Tibial nerve (tissue), 4 donors: ENCODE results near the gene ADSS1. TPM values are rescaled to one million over a fixed set of nuclear protein-coding genes. Genes with fewer than 3 reads are reported as not detected.

Experiments used
- DNase-seq, 2 donors: peaks; one replicate each; pipeline ENCODE4 v3.0.0-alpha.2; 2019; ENCODE audit warnings: low spot score in 2 of 2
- H3K27ac ChIP-seq, 4 donors: fragments of 200-600 bp; sonication (generic) in 3 of 4; one replicate each; pipeline ENCODE4 v1.5.1; 2017 to 2019; ENCODE audit warnings: mild to moderate bottlenecking in 1 of 4
- H3K27me3 ChIP-seq, 2 donors: fragments of 200-600 bp; sonication (generic) in 1 of 2; one replicate each; pipeline versions ENCODE4 v1.5.1 to v1.6.0; 2017 to 2019
- H3K36me3 ChIP-seq, 3 donors: fragments of 200-600 bp; sonication (generic); one replicate each; pipeline ENCODE4 v1.5.1; 2018 to 2019
- H3K4me1 ChIP-seq, 4 donors: fragments of 200-600 bp; sonication (generic) in 3 of 4; one replicate each; pipeline ENCODE4 v1.5.1; 2017 to 2019
- H3K4me3 ChIP-seq, 4 donors: fragments of 200-600 bp; sonication (generic) in 3 of 4; one replicate each; pipeline ENCODE4 v1.5.1; 2017 to 2019; ENCODE audit warnings: mild to moderate bottlenecking in 1 of 4, moderate library complexity in 1 of 4
- H3K9me3 ChIP-seq, 4 donors: fragments of 200-600 bp; sonication (generic) in 3 of 4; one replicate each; pipeline ENCODE4 v1.5.1; 2017 to 2019
- CTCF ChIP-seq, 5 experiments: fragments of 200-600 bp in 3 of 5; fragments of 450-650 bp in 2 of 5; sonication (generic) in 3 of 5; IDR thresholded peaks; one replicate each; pipeline ENCODE4 v1.5.1; 2016 to 2019; ENCODE audit warnings: antibody characterized with exemption in 5 of 5, mild to moderate bottlenecking in 3 of 5, moderate library complexity in 2 of 5
- EP300 ChIP-seq, 2 donors: sonication (generic); formaldehyde crosslinking; IDR thresholded peaks; one replicate each; pipeline ENCODE4 v1.6.1; 2017; ENCODE audit warnings: antibody characterized with exemption in 2 of 2, mild to moderate bottlenecking in 1 of 2
- POLR2A ChIP-seq, 2 donors: fragments of 450-650 bp; IDR thresholded peaks; one replicate each; pipeline ENCODE4 v1.6.1; 2017; ENCODE audit warnings: antibody characterized with exemption in 2 of 2, mild to moderate bottlenecking in 2 of 2, moderate library complexity in 2 of 2
- WGBS, 2 donors: methylation state at CpG; one replicate each; pipeline ENCODE4 v1.1.5; 2018; 5-methylcytosine and 5-hydroxymethylcytosine counted together
- total RNA-seq, 4 donors: library from RNA; depleted of rRNA; stranded (reverse); fragments of >200 nt; gene quantifications; one replicate each; pipeline ENCODE4 v1.1.0, GENCODE V29; 2016

Gene ADSS1
- total RNA-seq, 4 donors from 2014 or later: 4.8 to 11.4 (median 6.3) TPM

GRCh38 chr14:104779776-104780512 lies 55.9 kb downstream of the ADSS1 start:
- H3K9me3 ChIP-seq: no peaks in the 10 kb centered on the region

GRCh38 chr14:104780513-104781030 lies 56.5 kb downstream of the ADSS1 start:
- no peaks in the 10 kb centered on the region for H3K9me3 ChIP-seq
- no peaks in the 10 kb centered on the region for H3K27me3 ChIP-seq
- H3K4me3 ChIP-seq: no peak overlapping the region
- 86 to 88% methylated on average over 10 to 12 of the region's 24 CpGs for WGBS, 2 donors
- no peak for DNase-seq
- peaks cover 0 to 70% (median 0%) of the 10 kb centered on the region in 3 donors for H3K36me3 ChIP-seq
- H3K27ac ChIP-seq: no peak overlapping the region
- TF ChIP-seq EP300 (IDR thresholded peaks at IDR 0.05) (no peak), POLR2A (IDR thresholded peaks at IDR 0.05) (no peak), CTCF (IDR thresholded peaks at IDR 0.05) (no peak)
- peaks cover 0 to 40% (median 5%) of the 10 kb centered on the region in 4 donors for H3K4me1 ChIP-seq

More at GRCh38 chr14:104779776-104780512, 55.9 kb downstream of the ADSS1 start:
- peaks cover 0 to 33% (median 4%) of the 10 kb centered on the region in 4 donors for H3K4me1 ChIP-seq
- no peak for DNase-seq
- no peak overlapping the region for H3K4me3 ChIP-seq
- H3K27me3 ChIP-seq: no peaks in the 10 kb centered on the region
- TF ChIP-seq EP300 (IDR thresholded peaks at IDR 0.05) (no peak), CTCF (IDR thresholded peaks at IDR 0.05) (no peak), POLR2A (IDR thresholded peaks at IDR 0.05) (no peak)
- H3K27ac ChIP-seq: no peak overlapping the region
- H3K36me3 ChIP-seq: peaks cover 0 to 76% (median 0%) of the 10 kb centered on the region in 3 donors
- 88 to 90% methylated on average over 20 to 26 of the region's 32 CpGs for WGBS, 2 donors

- no peak overlapping the region for H3K27ac ChIP-seq
- H3K4me1 ChIP-seq: peaks cover 0 to 49% (median 11%) of the 10 kb centered on the region in 4 donors
- DNase-seq: no peak
- H3K4me3 ChIP-seq: no peak overlapping the region
- H3K9me3 ChIP-seq: no peaks in the 10 kb centered on the region
- TF ChIP-seq CTCF (IDR thresholded peaks at IDR 0.05) (no peak), POLR2A (IDR thresholded peaks at IDR 0.05) (no peak), EP300 (IDR thresholded peaks at IDR 0.05) (no peak)
- H3K36me3 ChIP-seq: peaks cover 0 to 61% (median 0%) of the 10 kb centered on the region in 3 donors
- H3K27me3 ChIP-seq: no peaks in the 10 kb centered on the region
- WGBS, 2 donors: 76 to 80% methylated on average over 11 to 20 of the region's 20 CpGs
Measured at GRCh38 chr14:104781271-104782077, 57.4 kb downstream of the ADSS1 start.

- TF ChIP-seq CTCF (IDR thresholded peaks at IDR 0.05): no peak
- TF ChIP-seq EP300 (IDR thresholded peaks at IDR 0.05): no peak
- no peak for TF ChIP-seq POLR2A (IDR thresholded peaks at IDR 0.05)
- H3K27me3 ChIP-seq: no peaks in the 10 kb centered on the region
- peaks cover 0 to 56% (median 19%) of the 10 kb centered on the region in 4 donors for H3K4me1 ChIP-seq
- peak overlapping the region in 2 of 4 donors; percentile 17 to 66 for H3K27ac ChIP-seq
- H3K4me3 ChIP-seq: no peak overlapping the region
- no peak for DNase-seq
- H3K36me3 ChIP-seq: peaks cover 0 to 53% (median 0%) of the 10 kb centered on the region in 3 donors
- H3K9me3 ChIP-seq: no peaks in the 10 kb centered on the region
- 71 to 73% methylated on average over 21 to 27 of the region's 28 CpGs for WGBS, 2 donors
Measured at GRCh38 chr14:104782086-104782807, 58.2 kb downstream of the ADSS1 start.
